ENCODE data around the gene TTC23L. TPM values are rescaled to one million over a fixed set of nuclear protein-coding genes. Genes with fewer than 3 reads are reported as not detected.

Gene TTC23L
- total and polyA plus RNA-seq, 2 of the 8 experiments (the other 6 are each of a cell fraction or from before 2014, with no cell fraction given): 1.1 to 2.4 TPM

- Histone ChIP-seq H3K27ac (ENCODE audit: low read depth, low read length) (no peak overlapping the region), H4K91ac (replicated peaks; ENCODE audit: insufficient read length, low read length) (no peak overlapping the region), H3K23ac (ENCODE audit: insufficient read length) (no peak overlapping the region), H3K14ac (ENCODE audit: insufficient read length) (no peak overlapping the region), H3K4me2 (ENCODE audit: insufficient read depth in 1 of 2, low read depth in 2 of 2, low read length in 2 of 2) (no peak overlapping the region), H2BK12ac (ENCODE audit: low read depth, low read length) (no peak overlapping the region), H3K4me3 (ENCODE audit: extremely low read depth in 1 of 4, insufficient read depth in 2 of 4, low read depth in 3 of 4, low read length in 4 of 4) (no peak overlapping the region), H3K36me3 (ENCODE audit: control insufficient read depth in 2 of 4, insufficient read depth in 4 of 4, low read length in 3 of 4) (peaks cover 0 to 26% (median 17%) of the 10 kb centered on the region in 4 experiments; a peak in 6 of 8 replicates), H3K56ac (replicated peaks; ENCODE audit: insufficient read length, low read depth, low read length) (no peak overlapping the region), H3K79me1 (ENCODE audit: low read depth, low read length) (no peaks in the 10 kb centered on the region), H2AFZ (ENCODE audit: low read length) (no peak overlapping the region), H3K23me2 (ENCODE audit: low read depth, low read length) (no peaks in the 10 kb centered on the region), H2BK15ac (ENCODE audit: low read length) (no peak overlapping the region), H4K5ac (ENCODE audit: insufficient read length, low read depth, low read length) (no peak overlapping the region), H2BK5ac (ENCODE audit: low read depth, low read length) (no peak overlapping the region), H4K20me1 (replicated peaks in 1 of 2; ENCODE audit: control insufficient read depth in 1 of 2, insufficient read depth in 2 of 2, low read length in 2 of 2) (no peaks in the 10 kb centered on the region), H3K4ac (replicated peaks; ENCODE audit: insufficient read length, low read depth, low read length) (no peak overlapping the region), H3K9me3 (ENCODE audit: insufficient read depth in 2 of 2, low read depth in 1 of 2, low read length in 1 of 2) (peaks cover 2 to 3% of the 10 kb centered on the region in 2 experiments; a peak in 2 of 4 replicates), H2BK20ac (ENCODE audit: low read length) (no peak overlapping the region), H3K9ac (replicated peaks in 1 of 4; ENCODE audit: extremely low read depth in 1 of 4, low read depth in 3 of 4, low read length in 3 of 4) (no peak overlapping the region), H2BK120ac (replicated peaks; ENCODE audit: low read depth, low read length) (no peak overlapping the region), H3K79me2 (ENCODE audit: control insufficient read depth in 1 of 2, insufficient read depth in 2 of 2, low read length in 2 of 2) (no peaks in the 10 kb centered on the region), H3K4me1 (replicated peaks in 1 of 4; ENCODE audit: control insufficient read depth in 3 of 4, insufficient read depth in 4 of 4, low read length in 3 of 4) (no peaks in the 10 kb centered on the region; a peak in 1 of 7 replicates), H4K8ac (ENCODE audit: extremely low read depth, insufficient read depth, low read length) (no peak overlapping the region), H3K27me3 (replicated peaks in 1 of 4; ENCODE audit: control insufficient read depth in 3 of 4, extremely low read depth in 1 of 4, insufficient read depth in 3 of 4, low read length in 3 of 4) (no peaks in the 10 kb centered on the region; a peak in 1 of 7 replicates), H3K18ac (ENCODE audit: extremely low read depth, low read length) (no peak overlapping the region), H2AK5ac (ENCODE audit: low read depth, low read length) (no peak overlapping the region)
- ChIA-PET POLR2A (ENCODE audit: partially characterized antibody) (interaction anchor here (0.8 kb wide), 1 partner anchor 10 kb away, joined by 4 read pairs; no protein-coding TSS in a partner anchor), CTCF (ENCODE audit: partially characterized antibody) (interaction anchor here (0.9 to 1.6 kb wide), 2 partner anchors 10 to 70 kb away, joined by 3 to 4 read pairs; no protein-coding TSS in a partner anchor)
- TF ChIP-seq TCF12 (IDR thresholded peaks at IDR 0.05; ENCODE audit: low read depth, low read length) (no peak), ATF3 (IDR thresholded peaks at IDR 0.05; ENCODE audit: insufficient read depth, low read depth, low read length) (no peak), SAP30 (IDR thresholded peaks at IDR 0.05; ENCODE audit: insufficient read depth, insufficient replicate concordance, low read length) (no peak), SP1 (IDR thresholded peaks at IDR 0.05; ENCODE audit: low read depth, low read length) (no peak), GABPA (IDR thresholded peaks at IDR 0.05; ENCODE audit: borderline replicate concordance, insufficient read depth, low read length) (no peak), ASH2L (IDR thresholded peaks at IDR 0.05; ENCODE audit: low read length) (no peak), RXRA (IDR thresholded peaks at IDR 0.05; ENCODE audit: insufficient read depth, low read depth, low read length) (no peak), CBX5 (IDR thresholded peaks at IDR 0.05; ENCODE audit: low read depth, low read length) (no peak)
- no peak for FAIRE-seq
- DNase-seq (ENCODE audit: low read depth in 1 of 2, low spot score in 2 of 2): no peak
- WGBS, 2 experiments (ENCODE audit: extremely low coverage in 1 of 2, insufficient coverage in 1 of 2, insufficient read length in 1 of 2, insufficient replicate concordance in 2 of 2, low coverage in 1 of 2, low lambda C conversion rate in 2 of 2, missing lambda C conversion rate in 1 of 2): 89% methylated on average over 3 of the region's 3 CpGs; no CpG with 5 or more reads in 1 of the 2 experiments
These were observed 3.3 kb upstream of the TTC23L start for GRCh38 chr5:34835664-34836063.

Data from H1 (cell line).